SIG-M5 (cell line): ENCODE measurements around the gene CCDC30.
A peak's percentile ranks its signal among the peaks of the same experiment; 100 is the strongest.
"Not testable (repeated sequence)": the region's sequence is repeated elsewhere in the genome, so short reads cannot be mapped to it uniquely, and the experiment has no call there.

Experiments used
- DNase-seq: peaks from one replicate; lab custom pipeline; 2025; lab: John Stamatoyannopoulos, UW

CCDC30 gene

DNA sequence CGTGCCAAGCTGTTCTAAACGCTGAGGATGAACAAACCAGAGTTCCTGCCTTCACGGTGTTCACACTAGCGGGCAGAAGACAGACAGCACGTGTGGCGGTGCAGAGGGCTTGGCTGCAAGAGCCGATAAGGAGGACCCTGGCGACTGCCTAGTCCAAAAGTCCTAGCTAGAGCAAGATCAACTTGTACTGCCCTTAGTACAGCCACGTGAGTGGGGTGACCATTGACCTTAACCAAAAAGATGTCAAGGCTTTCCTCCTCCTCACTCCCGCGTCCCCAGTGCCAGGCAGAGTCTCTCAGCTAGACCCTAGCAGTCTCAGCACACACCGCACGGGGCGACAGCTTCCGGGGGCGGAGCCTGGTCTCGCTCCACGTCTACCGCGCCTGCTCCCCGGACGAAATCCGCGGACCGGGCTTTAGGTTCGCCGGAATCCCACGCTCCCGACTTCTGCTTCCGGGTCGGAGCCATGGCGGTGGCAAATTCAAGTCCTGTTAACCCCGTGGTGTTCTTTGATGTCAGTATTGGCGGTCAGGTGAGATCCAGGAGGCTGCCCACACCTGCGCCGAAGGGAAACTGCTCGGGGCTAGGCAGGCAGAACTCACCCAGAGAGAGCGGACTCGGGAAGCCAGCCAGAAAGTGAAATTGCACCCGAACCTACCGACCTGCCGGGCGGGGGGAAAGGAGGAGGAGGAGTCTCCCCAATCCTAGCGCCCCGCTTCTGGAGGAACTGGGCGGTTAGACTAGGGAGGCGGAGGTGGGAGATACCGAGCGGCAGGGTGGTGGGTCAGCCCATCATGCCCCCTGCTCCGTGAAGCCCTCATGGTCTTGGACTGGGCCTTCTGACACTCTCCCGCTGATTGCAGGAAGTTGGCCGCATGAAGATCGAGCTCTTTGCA lies 195.1 kb downstream of the CCDC30 start, which contains the start of gene PPIH:
PPIH (plus strand) TSS at position 443 of the 896 bp plus-strand sequence; CDS start at position 467, 24 bp downstream.
- DNase-seq = peak; percentile 62

GRCh38 chr1:42658877-42659337 lies 195.8 kb downstream of the CCDC30 start:
- DNase-seq = no peak

- DNase-seq = no peak
Observed at GRCh38 chr1:42660907-42661500, 197.9 kb downstream of the CCDC30 start.

DNA sequence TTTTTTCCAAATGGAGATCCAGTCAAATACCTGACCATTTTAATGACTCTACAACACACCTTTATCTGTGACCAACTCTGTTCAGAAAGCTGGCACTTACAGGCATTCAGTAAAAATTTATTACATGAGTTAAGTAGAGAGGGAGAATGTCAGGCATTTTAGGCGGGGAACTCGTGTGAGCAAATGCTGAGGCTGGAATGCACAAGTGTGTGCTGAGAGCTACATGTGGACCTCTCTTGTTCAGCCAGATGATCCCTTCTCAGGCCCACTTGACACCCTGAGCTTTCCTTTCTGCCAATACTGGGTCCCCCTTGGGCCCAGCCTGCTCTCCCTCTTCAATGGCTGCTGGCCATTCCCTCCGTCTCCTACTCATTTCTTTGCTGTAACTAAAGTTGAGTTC lies 206.8 kb downstream of the CCDC30 start:
- no peak for DNase-seq

- DNase-seq = no peak
Observed at GRCh38 chr1:42670425-42670824, 207.3 kb downstream of the CCDC30 start.

GRCh38 chr1:42674214-42674613 lies 211.1 kb downstream of the CCDC30 start:
- DNase-seq = no peak

GRCh38 chr1:42674682-42675081 lies 211.6 kb downstream of the CCDC30 start:
- DNase-seq = no peak

- no peak for DNase-seq
Observed at GRCh38 chr1:42675467-42675866, 212.4 kb downstream of the CCDC30 start.

GRCh38 chr1:42676534-42677087 lies 213.5 kb downstream of the CCDC30 start:
- no peak for DNase-seq

DNA sequence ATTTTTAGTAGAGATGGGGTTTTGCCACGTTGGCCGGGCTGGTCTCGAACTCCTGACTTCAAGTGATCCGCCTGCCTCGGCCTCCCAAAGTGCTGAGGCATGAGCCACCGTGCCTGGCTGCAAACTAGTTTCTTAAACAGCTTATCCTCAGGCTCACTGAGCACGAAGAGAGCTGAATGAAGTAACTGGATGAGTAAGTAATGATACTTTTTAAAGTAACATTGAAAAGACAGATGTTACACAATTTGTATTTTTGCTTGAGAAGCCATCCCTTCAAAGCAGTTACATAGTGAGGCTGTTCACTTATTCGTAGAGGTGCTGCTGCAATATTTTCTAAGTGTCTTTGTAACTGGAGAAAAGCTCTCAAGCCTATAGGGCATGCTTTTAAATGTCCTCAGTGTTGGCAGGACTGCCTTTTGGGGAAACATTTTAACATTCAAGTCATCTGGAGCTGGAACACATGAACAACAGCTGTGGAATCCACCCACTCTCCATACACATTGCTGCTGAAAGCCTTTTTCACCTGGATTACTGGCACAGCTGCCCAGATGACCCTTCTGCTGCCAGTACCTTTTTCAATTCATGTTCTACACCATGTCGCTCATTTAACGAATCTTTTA lies 216.4 kb downstream of the CCDC30 start:
- peak; percentile 52 for DNase-seq

DNA sequence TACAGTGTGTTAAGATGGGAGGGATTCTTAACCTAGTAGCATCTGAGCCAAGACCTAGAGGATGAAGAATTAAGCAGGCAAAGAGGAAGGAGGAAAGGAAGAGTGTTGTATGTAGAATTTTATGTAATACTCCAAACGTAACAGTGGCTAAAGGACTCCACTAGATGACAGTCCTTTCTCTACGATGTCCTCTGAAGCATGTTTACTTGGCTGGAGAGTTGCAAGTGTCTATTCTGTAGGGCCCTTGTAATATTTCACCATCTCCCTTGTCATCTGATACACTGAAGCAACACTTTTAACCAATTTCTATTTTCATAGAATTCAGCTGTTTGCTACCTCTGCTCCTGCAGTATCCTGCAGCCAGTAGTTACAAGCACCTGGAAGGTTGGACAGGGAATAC lies 217.0 kb downstream of the CCDC30 start:
- no peak for DNase-seq

GRCh38 chr1:42680921-42681683 lies 218.0 kb downstream of the CCDC30 start:
- no peak for DNase-seq

DNA sequence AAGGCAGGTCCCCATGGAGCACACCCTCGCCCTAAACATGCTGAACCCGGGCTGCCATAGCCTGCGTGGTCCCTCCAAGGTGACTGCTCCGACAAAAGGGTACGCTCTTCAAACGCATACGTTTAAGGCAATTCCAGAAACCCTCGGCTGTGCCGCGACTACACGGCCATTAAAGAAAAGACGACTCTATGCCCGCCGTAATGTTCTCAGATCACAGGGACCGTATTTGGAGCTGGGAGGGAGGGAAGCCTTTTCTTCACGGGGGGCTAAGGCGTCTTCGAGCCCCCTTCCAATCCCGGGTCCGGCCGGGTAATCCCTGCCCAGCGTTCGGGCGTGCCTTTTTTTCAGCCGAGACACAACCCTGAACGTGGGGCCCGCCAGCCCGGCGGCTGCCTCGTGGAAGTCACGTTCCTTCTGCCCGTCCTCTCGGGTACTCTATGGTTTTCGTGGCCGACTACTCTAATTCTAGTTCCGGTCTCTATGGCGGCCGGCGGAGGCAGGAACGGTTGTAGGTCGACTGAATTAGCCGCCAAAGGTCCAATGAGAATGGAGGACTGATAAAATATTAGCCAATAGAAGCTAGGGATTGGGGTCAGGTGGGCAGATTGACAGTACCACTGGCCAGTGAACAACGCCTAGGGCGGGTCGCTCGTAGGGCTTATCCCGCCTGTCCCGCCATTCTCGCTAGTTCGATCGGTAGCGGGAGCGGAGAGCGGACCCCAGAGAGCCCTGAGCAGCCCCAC lies 218.8 kb downstream of the CCDC30 start, which contains the start of gene YBX1:
YBX1 (plus strand) TSS at position 678 of the 743 bp plus-strand sequence. CDS start 148 bp downstream, outside the sequence.
- peak; percentile 94 for DNase-seq

- not testable (repeated sequence) for DNase-seq
Observed at GRCh38 chr1:42682484-42682738, 219.3 kb downstream of the CCDC30 start.

GRCh38 chr1:42682739-42683531 lies 219.8 kb downstream of the CCDC30 start:
- peak; percentile 12 for DNase-seq

DNA sequence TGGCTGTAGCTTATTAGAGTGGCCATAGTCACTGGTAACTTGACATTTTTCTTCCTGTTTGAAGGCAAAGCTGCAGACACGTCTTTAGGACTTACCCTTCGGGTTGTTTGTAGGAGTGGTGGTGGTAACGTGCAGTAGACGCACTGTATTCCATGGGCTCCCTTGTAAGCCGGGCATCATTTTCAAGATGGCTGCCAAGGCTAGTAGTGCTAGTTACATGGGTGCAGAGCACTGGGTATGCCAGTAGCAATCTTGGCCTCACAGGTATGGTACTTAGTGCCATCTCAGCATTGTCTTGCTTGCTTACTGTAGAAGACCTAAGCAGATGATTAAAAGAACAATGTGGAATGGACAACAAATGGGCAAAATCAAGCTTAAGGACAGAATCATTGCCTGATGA lies 221.1 kb downstream of the CCDC30 start:
- no peak for DNase-seq

GRCh38 chr1:42686418-42686817 lies 223.3 kb downstream of the CCDC30 start:
- DNase-seq = no peak

- DNase-seq = no peak
Observed at GRCh38 chr1:42689912-42690311, 226.8 kb downstream of the CCDC30 start.

- DNase-seq = no peak
Observed at GRCh38 chr1:42690477-42691156, 227.5 kb downstream of the CCDC30 start.

GRCh38 chr1:42691157-42691498 lies 228.0 kb downstream of the CCDC30 start:
- no peak for DNase-seq
